Ascending aorta (tissue), 2 donors: Measurements from ENCODE around the gene SUPT3H. TPM values are rescaled to one million over a fixed set of nuclear protein-coding genes. Genes with fewer than 3 reads are reported as not detected.

ENCODE experiments used
- DNase-seq, 2 donors: peaks; one replicate each; pipeline ENCODE4 v3.0.0-alpha.2; 2019; ENCODE audit warnings: low spot score in 2 of 2
- H3K27ac ChIP-seq, 2 donors: fragments of 200-600 bp; sonication (generic); one replicate each; pipeline ENCODE4 v1.5.1; 2016 to 2017; ENCODE audit warnings: mild to moderate bottlenecking in 1 of 2
- H3K27me3 ChIP-seq: fragments of 200-600 bp; sonication (generic); one replicate; pipeline ENCODE4 v1.5.1; 2017
- H3K36me3 ChIP-seq, 2 donors: fragments of 200-600 bp; sonication (generic); one replicate each; pipeline ENCODE4 v1.5.1; 2016
- H3K4me1 ChIP-seq, 2 donors: fragments of 200-600 bp; sonication (generic); one replicate each; pipeline ENCODE4 v1.5.1; 2016 to 2017; ENCODE audit warnings: mild to moderate bottlenecking in 1 of 2
- H3K4me3 ChIP-seq, 2 donors: fragments of 200-600 bp; sonication (generic); one replicate each; pipeline ENCODE4 v1.5.1; 2016 to 2017; ENCODE audit warnings: mild to moderate bottlenecking in 1 of 2
- H3K9me3 ChIP-seq, 2 donors: fragments of 200-600 bp; sonication (generic); one replicate each; pipeline ENCODE4 v1.5.1; 2016
- CTCF ChIP-seq, 3 experiments: fragments of 200-600 bp in 2 of 3; fragments of 450-650 bp in 1 of 3; sonication (generic) in 2 of 3; IDR thresholded peaks; one replicate each; pipeline ENCODE4 v1.5.1; 2016 to 2019; ENCODE audit warnings: antibody characterized with exemption in 3 of 3, mild to moderate bottlenecking in 1 of 3, moderate library complexity in 1 of 3
- intact Hi-C: fragments of 100-400 bp; cut with DNase I; formaldehyde crosslinking; loops from one replicate; pipeline ENCODE4 v1.15.1; 2023
- total RNA-seq: library from RNA; depleted of rRNA; stranded (reverse); fragments of >200 nt; gene quantifications from one replicate; pipeline ENCODE4 v1.1.0, GENCODE V29; 2016

SUPT3H gene
- total RNA-seq, 1 donor from 2014 or later, result not detected

GRCh38 chr6:45024610-45025009, 353.1 kb downstream of the SUPT3H start:
- no peaks in the 10 kb centered on the region for H3K4me1 ChIP-seq
- intact Hi-C loops, result no loop called here
- no peaks in the 10 kb centered on the region for H3K27me3 ChIP-seq
- no peak overlapping the region for H3K27ac ChIP-seq
- H3K9me3 ChIP-seq, result peaks cover 0 to 14% of the 10 kb centered on the region in 2 donors
- H3K36me3 ChIP-seq, result peaks cover 0 to 3% of the 10 kb centered on the region in 2 donors
- H3K4me3 ChIP-seq, result no peak overlapping the region
- no peak for DNase-seq
- TF ChIP-seq CTCF (IDR thresholded peaks at IDR 0.05), result no peak

GRCh38 chr6:45021676-45022075, 356.1 kb downstream of the SUPT3H start:
- Histone ChIP-seq H3K4me3 (no peak overlapping the region), H3K4me1 (no peaks in the 10 kb centered on the region), H3K27me3 (no peaks in the 10 kb centered on the region), H3K27ac (no peak overlapping the region), H3K9me3 (no peaks in the 10 kb centered on the region), H3K36me3 (peaks cover 0 to 3% of the 10 kb centered on the region in 2 donors)
- TF ChIP-seq CTCF (IDR thresholded peaks at IDR 0.05), result no peak
- intact Hi-C loops, result no loop called here
- DNase-seq, result no peak

DNA sequence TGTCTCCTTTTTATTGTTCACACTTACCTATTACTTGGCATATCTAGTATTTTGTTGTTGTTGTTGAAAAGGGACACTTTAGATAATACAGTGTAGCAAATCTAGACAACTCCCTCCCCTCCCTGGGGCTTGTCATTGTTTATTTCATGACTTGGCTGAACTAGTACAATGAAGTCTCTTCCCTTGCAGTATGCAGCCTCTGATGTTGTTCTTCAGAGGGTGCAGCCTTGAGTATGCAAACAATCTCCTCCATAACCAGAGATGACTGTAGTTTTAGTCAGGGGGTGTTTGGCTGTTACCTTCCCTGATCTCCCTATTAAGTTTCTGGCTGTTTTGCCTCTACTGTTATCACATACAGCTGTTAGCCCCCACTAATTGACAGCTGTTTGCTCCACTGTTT, 365.0 kb downstream of the SUPT3H start:
- intact Hi-C loops, result no loop called here
- Histone ChIP-seq H3K36me3 (peaks cover 0 to 28% of the 10 kb centered on the region in 2 donors), H3K4me3 (no peak overlapping the region), H3K9me3 (peaks cover 0 to 10% of the 10 kb centered on the region in 2 donors), H3K4me1 (no peaks in the 10 kb centered on the region), H3K27ac (no peak overlapping the region), H3K27me3 (no peaks in the 10 kb centered on the region)
- no peak for TF ChIP-seq CTCF (IDR thresholded peaks at IDR 0.05)
- no peak for DNase-seq

- no peak for TF ChIP-seq CTCF (IDR thresholded peaks at IDR 0.05)
- H3K27ac ChIP-seq, result no peak overlapping the region
- H3K36me3 ChIP-seq, result peaks cover 0 to 27% of the 10 kb centered on the region in 2 donors
- no peak overlapping the region for H3K4me3 ChIP-seq
- intact Hi-C loops, result no loop called here
- no peak for DNase-seq
- peaks cover 0 to 10% of the 10 kb centered on the region in 2 donors for H3K9me3 ChIP-seq
- no peaks in the 10 kb centered on the region for H3K4me1 ChIP-seq
- no peaks in the 10 kb centered on the region for H3K27me3 ChIP-seq
Observed at GRCh38 chr6:45009576-45009975, 368.2 kb downstream of the SUPT3H start.

- no peak overlapping the region for H3K27ac ChIP-seq
- TF ChIP-seq CTCF (IDR thresholded peaks at IDR 0.05), result no peak
- H3K36me3 ChIP-seq, result peaks cover 0 to under 1% of the 10 kb centered on the region in 2 donors
- DNase-seq, result no peak
- intact Hi-C loops, result no loop called here
- H3K9me3 ChIP-seq, result peaks cover 0 to 2% of the 10 kb centered on the region in 2 donors
- H3K4me3 ChIP-seq, result no peak overlapping the region
- no peaks in the 10 kb centered on the region for H3K4me1 ChIP-seq
- H3K27me3 ChIP-seq, result no peaks in the 10 kb centered on the region
Observed at GRCh38 chr6:45006893-45007292, 370.8 kb downstream of the SUPT3H start.

DNA sequence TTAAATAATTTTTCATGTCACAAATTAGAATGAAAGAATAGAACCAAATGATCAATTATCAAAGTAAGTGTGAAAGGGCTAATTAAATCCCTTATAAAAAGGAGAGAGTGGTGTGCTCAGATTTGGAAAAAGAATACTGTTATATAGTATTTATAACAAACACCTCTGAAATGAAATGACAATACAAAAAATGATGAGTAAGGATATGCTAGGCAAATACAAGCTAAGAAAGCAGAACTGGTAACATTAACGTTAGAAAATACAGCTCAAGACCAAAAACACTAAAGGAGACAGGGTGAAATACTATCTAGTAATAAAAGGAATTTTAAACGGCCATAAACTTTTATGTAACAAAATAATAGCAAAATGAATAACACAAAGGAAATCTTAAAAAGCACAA, 373.8 kb downstream of the SUPT3H start:
- no peak overlapping the region for H3K4me3 ChIP-seq
- H3K27me3 ChIP-seq, result no peaks in the 10 kb centered on the region
- TF ChIP-seq CTCF (IDR thresholded peaks at IDR 0.05), result no peak
- intact Hi-C loops, result no loop called here
- H3K9me3 ChIP-seq, result no peaks in the 10 kb centered on the region
- no peak for DNase-seq
- no peaks in the 10 kb centered on the region for H3K4me1 ChIP-seq
- no peak overlapping the region for H3K27ac ChIP-seq
- H3K36me3 ChIP-seq, result no peaks in the 10 kb centered on the region
